ENCODE measurements around the gene LMBR1L. TPM values are rescaled to one million over a fixed set of nuclear protein-coding genes. Genes with fewer than 3 reads are reported as not detected.
A peak's percentile ranks its signal among the peaks of the same experiment; 100 is the strongest.
"Not testable (repeated sequence)": the region's sequence is repeated elsewhere in the genome, so short reads cannot be mapped to it uniquely, and the experiment has no call there.

Gene LMBR1L
- total and polyA plus RNA-seq, 11 donors: 10.4 to 43.5 (median 26.6) TPM

DNA sequence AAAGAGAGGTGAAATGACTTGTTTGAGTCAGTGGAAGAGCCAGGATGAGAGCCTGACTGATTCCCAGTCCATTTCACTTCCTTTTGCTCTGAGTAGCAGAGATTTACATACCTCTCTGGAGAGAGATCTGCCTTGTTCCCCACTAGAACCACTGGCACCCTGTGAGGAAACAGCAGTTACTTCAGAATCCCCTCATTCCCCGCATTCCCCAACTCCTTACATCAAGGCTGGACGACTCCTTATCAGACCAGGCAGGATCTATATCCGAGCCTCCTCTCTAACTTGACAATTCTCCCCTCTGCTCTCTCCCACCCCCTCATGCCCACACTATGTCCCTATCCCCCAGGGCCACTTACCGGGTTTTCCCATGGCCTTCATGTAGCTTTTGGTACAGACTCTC is 44.5 kb downstream of the LMBR1L start:
- Histone ChIP-seq H3K27ac (no peak overlapping the region), H3K4me3 (no peak overlapping the region), H3K36me3 (no peaks in the 10 kb centered on the region), H3K9me3 (no peaks in the 10 kb centered on the region), H3K27me3 (no peaks in the 10 kb centered on the region), H3K4me1 (peaks cover 0 to 31% (median 19%) of the 10 kb centered on the region in 12 donors)
- ATAC-seq: no peak
- intact Hi-C loops (cut with DNase I): loop anchor here in 7 of 10 donors (5.0 to 10.0 kb wide), 3 partner anchors 36 to 166 kb away; no protein-coding TSS in a partner anchor
- no peak for TF ChIP-seq POLR2A (IDR thresholded peaks at IDR 0.05)
- TF ChIP-seq, protein P1, sequence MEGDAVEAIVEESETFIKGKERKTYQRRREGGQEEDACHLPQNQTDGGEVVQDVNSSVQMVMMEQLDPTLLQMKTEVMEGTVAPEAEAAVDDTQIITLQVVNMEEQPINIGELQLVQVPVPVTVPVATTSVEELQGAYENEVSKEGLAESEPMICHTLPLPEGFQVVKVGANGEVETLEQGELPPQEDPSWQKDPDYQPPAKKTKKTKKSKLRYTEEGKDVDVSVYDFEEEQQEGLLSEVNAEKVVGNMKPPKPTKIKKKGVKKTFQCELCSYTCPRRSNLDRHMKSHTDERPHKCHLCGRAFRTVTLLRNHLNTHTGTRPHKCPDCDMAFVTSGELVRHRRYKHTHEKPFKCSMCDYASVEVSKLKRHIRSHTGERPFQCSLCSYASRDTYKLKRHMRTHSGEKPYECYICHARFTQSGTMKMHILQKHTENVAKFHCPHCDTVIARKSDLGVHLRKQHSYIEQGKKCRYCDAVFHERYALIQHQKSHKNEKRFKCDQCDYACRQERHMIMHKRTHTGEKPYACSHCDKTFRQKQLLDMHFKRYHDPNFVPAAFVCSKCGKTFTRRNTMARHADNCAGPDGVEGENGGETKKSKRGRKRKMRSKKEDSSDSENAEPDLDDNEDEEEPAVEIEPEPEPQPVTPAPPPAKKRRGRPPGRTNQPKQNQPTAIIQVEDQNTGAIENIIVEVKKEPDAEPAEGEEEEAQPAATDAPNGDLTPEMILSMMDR (IDR thresholded peaks at IDR 0.05): no peak
- 53 to 59% (median 58%) methylated on average over 4 of the region's 4 CpGs for WGBS, 4 donors
- peak in 1 of 5 donors; percentile 0 for DNase-seq

DNA sequence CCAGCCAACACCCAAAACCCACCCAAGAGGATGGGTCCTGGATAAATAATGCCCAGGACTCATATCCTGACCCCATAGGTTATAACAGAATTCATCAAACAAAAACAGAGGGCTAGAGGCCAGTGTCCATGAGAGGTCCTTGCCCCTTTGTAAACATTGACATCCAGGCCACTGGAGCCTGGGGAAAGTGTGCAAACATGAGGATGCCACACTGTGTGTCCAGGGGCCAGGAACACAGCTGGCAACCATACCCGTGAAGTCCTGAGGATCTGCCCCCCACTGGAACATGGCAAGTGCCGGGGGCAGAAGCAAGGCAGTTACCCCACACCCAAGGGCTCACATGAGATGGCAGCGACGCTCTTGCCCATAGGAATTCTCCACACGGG is 45.9 kb downstream of the LMBR1L start:
- intact Hi-C loops (cut with DNase I): loop anchor here in 9 of 10 donors (1.0 to 10.0 kb wide), 8 partner anchors 33 to 173 kb away; partner anchors contain the start of gene TUBA1A (in 1 of the 9)
- TF ChIP-seq POLR2A (IDR thresholded peaks at IDR 0.05): no peak
- TF ChIP-seq, protein P1 (IDR thresholded peaks at IDR 0.05): no peak
- peaks cover 0 to 24% (median 12%) of the 10 kb centered on the region in 12 donors for H3K4me1 ChIP-seq
- no peaks in the 10 kb centered on the region for H3K9me3 ChIP-seq
- H3K36me3 ChIP-seq: no peaks in the 10 kb centered on the region
- DNase-seq (peak in 1 of 5 donors; percentile 15), ATAC-seq (no peak)
- no peak overlapping the region for H3K4me3 ChIP-seq
- no peak overlapping the region for H3K27ac ChIP-seq
- WGBS, 4 donors: 94 to 95% (median 94%) methylated on average over 5 of the region's 5 CpGs
- no peaks in the 10 kb centered on the region for H3K27me3 ChIP-seq

DNA sequence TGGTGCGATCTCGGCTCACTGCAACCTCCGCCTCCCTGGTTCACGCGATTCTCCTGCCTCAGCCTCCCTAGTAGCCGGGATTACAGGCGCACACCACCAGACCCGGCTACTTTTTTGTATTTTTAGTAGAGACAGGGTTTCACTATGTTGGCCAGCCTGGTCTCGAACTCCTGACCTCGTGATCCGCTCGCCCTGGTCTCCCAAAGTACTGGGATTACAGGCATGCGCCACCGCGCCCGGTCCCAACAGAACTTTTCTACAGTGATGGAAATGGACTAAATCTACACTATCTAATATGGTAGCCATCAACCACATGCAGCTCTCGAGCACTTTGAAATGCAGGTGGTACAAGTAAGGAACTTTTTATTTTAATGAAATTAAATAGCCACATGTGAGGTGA is 48.7 kb downstream of the LMBR1L start:
- H3K4me3 ChIP-seq: peak overlapping the region in 1 of 12 donors; percentile 93
- WGBS, 4 donors: 90 to 95% (median 92%) methylated on average over 17 of the region's 17 CpGs
- intact Hi-C loops (cut with DNase I): loop anchor here in 8 of 10 donors (2.0 to 10.0 kb wide), 7 partner anchors 35 to 175 kb away; partner anchors contain the start of genes PRKAG1 (in 1 of the 8) and TUBA1A (in 1 of the 8)
- ATAC-seq, H3K9me3 ChIP-seq, H3K27me3 ChIP-seq, H3K27ac ChIP-seq, H3K36me3 ChIP-seq: not testable (repeated sequence)
- DNase-seq: peak in 1 of 5 donors; percentile 13
- H3K4me1 ChIP-seq: peaks cover 9 to 39% (median 26%) of the 10 kb centered on the region in 12 donors

DNA sequence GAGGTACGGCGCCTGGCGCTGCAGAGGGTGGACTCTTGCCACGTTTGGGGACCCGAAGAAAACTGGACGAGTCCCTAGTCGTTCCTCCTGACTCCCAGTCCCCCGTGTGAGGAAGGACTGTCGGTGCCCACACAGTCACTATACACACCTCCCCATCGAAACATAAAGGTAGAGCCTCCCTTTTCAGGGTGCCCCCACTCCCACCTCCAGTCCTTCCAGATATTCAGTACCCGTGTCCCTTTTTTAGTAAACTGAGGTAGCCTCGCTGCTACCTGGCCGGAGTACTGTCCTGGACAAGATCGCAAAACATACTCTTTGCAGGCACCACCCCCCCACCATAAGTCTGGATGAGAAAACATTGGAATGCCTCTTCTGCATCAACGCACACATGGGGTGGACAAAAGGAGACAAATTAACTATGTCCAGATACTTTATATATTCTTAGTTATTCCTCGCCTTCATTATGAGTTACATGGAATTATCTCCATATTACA is 49.4 kb downstream of the LMBR1L start:
- WGBS, 4 donors: 7 to 10% (median 9%) methylated on average over 13 to 16 of the region's 16 CpGs
- ATAC-seq (peak in 1 of 4 donors; percentile 1), DNase-seq (peak in 1 of 5 donors; percentile 22)
- Histone ChIP-seq H3K4me1 (peaks cover 12 to 46% (median 33%) of the 10 kb centered on the region in 12 donors), H3K4me3 (peak overlapping the region; percentile 79 to 100 (median 93)), H3K27ac (peak overlapping the region in 11 of 12 donors; percentile 94 to 99 (median 98)), H3K36me3 (no peaks in the 10 kb centered on the region), H3K27me3 (no peaks in the 10 kb centered on the region), H3K9me3 (no peaks in the 10 kb centered on the region)
- TF ChIP-seq, protein P1 (IDR thresholded peaks at IDR 0.05): no peak
- TF ChIP-seq POLR2A (IDR thresholded peaks at IDR 0.05): no peak
- intact Hi-C loops (cut with DNase I): loop anchor here in 8 of 10 donors (2.0 to 10.0 kb wide), 7 partner anchors 36 to 176 kb away; partner anchors contain the start of genes PRKAG1 (in 1 of the 8) and TUBA1A (in 1 of the 8)
